Fibroblast of skin of left biceps (primary cell): Measurements from ENCODE around the gene MZF1.

ENCODE experiments used
- DNase-seq, 2 experiments: peaks; one replicate each; pipeline ENCODE4 v3.0.0-alpha.2; 2013; ENCODE audit warnings: low read depth in 2 of 2

The MZF1 gene

DNA sequence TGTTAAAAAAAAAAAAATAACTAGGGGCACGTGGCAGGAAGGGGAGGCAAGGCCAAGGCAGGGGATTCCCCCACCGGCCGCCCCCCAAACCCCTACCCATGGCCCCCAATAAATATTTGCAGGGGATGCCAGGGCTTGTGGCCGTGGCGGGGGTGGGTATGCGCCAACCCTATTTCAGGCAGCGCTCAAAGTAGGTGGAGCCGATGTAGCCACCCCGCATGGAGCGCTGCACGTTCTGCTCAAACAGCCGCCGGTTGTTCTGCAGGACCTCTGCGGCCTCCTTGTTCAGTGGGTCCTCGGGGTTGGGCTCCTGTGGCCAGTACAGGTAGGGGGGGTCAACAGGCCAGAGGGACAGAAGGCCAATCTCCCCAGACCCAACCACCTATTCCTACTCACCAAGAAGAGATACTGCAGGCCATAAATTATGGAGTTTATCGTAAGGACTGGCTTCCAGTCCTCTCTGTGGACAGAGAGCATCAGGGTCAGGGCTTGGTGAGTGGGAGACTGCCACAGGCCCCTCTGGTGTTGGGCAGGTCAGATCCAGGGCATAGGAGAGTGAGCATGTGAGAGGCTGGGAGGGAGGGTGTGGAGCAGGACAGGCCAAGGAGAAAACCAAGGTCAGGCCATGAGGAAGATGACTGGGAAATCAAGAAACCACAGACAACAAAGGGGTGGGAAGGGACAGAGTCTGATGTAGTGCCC lies 17.1 kb downstream of the MZF1 start:
- no peak for DNase-seq

- DNase-seq, result no peak
Measured at GRCh38 chr19:58555369-58555885, 17.7 kb downstream of the MZF1 start.

GRCh38 chr19:58554494-58555368 lies 18.4 kb downstream of the MZF1 start, which contains the start of gene CHMP2A:
Gene CHMP2A, minus strand, starts transcription at chr19:58555105. Its CDS starts 893 bp downstream, at chr19:58554212.
- peak; percentile 90 to 91 for DNase-seq

GRCh38 chr19:58553799-58554493 lies 19.2 kb downstream of the MZF1 start:
- DNase-seq, result no peak

GRCh38 chr19:58552655-58553054 lies 20.5 kb downstream of the MZF1 start:
- no peak for DNase-seq

DNA sequence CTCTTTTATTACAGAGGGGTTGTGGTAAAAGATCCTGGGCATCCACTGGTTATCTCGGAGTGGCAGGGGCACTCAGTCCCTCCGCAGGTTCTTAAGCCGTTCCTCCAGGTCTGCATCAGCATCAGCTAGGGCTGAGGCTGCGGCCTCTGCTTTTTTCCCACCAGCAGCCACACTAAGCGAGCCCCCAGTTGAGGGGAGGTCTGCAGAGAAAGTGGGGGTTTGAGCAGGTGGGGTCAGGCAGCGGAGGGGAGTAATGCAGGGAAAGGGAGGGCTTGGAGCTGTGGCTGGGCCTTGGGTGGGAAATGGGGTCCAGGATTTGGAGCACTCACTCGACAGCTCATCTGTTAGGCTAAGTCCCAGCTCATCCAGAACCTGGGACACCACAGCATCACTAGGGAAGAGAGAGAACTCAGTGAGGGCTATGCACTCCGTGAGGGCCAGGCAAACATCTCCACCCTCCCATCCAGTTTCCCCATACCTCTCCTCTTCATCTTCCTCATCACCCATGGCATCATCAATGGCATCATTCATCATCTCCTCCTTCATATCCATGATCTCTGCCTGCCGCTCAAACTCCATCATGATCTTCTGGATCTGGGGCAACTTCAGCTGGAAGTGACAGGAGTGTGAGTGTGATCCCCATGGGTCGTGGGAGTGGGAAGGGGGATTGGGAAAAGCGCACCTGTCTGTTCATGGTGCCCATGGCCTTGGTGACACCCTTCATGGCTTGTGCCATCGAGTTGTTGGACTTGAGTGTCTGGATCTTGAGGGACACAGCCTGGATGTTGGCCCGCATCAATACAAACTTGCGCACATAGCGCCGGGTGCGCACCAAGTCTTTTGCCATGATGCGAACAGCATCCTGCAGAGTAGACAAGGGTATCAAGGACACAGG lies 21.3 kb downstream of the MZF1 start:
- no peak for DNase-seq

- no peak for DNase-seq
Measured at GRCh38 chr19:58551123-58551497, 22.0 kb downstream of the MZF1 start.

- no peak for DNase-seq
Measured at GRCh38 chr19:58550362-58551122, 22.6 kb downstream of the MZF1 start.

- no peak for DNase-seq
Measured at GRCh38 chr19:58549664-58550361, 23.3 kb downstream of the MZF1 start.

GRCh38 chr19:58548859-58549663 lies 24.1 kb downstream of the MZF1 start:
- DNase-seq, result no peak

GRCh38 chr19:58547323-58548312 lies 25.5 kb downstream of the MZF1 start:
- DNase-seq, result no peak

DNA sequence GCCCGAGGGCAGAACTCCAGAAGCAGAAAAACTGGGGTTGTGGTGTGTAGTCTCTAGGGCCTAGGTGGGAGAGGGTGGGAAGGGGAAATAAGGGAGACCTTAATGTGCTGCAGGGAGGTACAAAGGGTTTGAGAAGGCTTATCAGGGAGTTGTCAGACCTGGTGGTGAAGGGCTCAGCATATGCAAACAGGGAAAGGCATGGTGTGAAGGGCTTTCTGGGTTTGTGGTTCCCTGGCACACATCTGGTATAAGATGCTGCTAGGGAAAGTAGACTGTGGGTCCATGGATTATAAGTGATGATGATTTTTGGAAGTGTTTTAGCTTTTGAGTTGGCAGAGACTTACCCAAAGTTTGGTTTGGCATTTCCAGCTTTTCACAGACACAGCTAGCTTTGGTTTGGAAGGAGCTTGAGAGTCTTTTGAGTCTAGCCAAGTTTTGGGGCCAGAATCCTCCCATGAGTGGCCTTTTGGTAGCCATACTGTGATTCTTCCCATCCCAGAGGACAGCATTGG lies 27.1 kb downstream of the MZF1 start:
- no peak for DNase-seq

GRCh38 chr19:58545286-58546018 lies 27.7 kb downstream of the MZF1 start:
- no peak for DNase-seq

GRCh38 chr19:58544591-58545285 lies 28.4 kb downstream of the MZF1 start:
- peak in 1 of 2 experiments; percentile 30 for DNase-seq

DNA sequence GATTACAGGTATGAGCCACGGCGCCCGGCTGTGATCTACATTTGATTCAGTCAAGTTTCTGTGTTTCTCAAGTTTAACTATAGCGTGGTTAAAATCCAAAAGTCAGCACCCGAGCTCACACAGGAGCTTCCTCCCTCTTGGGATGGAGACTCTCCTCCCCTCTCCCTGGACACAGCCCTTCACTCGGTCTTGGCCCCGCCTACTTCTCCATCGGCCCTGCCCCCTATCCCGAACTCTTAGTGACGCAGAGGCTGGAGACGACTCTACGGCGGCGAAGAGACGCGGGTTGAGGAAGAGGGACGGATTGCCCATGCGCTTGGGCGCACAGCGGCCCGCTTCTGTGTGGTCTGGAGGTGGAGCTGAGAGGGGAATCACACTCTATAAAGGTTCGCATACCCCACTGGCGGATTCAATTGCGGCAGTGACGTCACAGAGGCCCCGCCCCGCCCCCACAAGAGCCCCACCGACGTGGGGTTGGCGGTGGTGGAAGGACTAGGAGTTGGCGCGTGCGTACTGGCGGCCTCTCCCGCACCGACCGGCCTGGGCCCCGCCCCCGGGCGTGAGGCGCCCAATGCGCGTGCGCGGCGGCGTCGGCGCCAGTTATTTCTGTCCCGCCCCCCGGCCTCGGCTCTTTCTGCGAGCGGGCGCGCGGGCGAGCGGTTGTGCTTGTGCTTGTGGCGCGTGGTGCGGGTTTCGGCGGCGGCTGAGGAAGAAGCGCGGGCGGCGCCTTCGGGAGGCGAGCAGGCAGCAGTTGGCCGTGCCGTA lies 29.1 kb downstream of the MZF1 start, which contains the start of gene TRIM28:
TRIM28 (plus strand) TSS at position 239 of the 765 bp plus-strand sequence. CDS start 694 bp downstream, outside the sequence.
- DNase-seq, result peak; percentile 99
